Measurements from ENCODE around the gene F13A1. TPM values are rescaled to one million over a fixed set of nuclear protein-coding genes. Genes with fewer than 3 reads are reported as not detected.

The F13A1 gene
- total RNA-seq, 3 donors from 2014 or later: 11.8 to 134 (median 96.5) TPM

DNA sequence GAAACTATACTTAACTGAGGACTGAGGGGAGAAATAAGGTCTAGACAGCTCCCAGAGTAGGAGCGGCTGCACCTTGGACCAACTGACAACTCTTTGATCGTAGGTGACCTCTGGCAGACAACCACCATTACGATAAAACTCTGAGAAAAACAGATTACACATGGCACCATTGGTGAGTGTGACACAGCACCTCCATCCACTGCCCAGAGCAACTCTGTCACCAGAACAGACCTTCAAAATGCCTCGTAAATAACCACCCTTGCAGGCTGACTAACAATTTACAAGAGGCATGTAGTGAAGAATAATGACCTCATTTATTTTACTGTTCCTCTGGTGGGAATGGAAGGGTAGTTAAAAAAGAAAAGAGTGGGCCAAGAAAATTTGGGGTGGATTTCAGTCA, 64.2 kb downstream of the F13A1 start:
- Histone ChIP-seq H3K4me1 (ENCODE audit: low read depth) (no peaks in the 10 kb centered on the region), H3K9me3 (no peaks in the 10 kb centered on the region), H3K36me3 (ENCODE audit: low read depth) (no peaks in the 10 kb centered on the region), H3K4me3 (no peak overlapping the region)
- ATAC-seq (no peak), DNase-seq (no peak)
- intact Hi-C loops (cut with DNase I, micrococcal nuclease): no loop called here
- TF ChIP-seq, protein P1, sequence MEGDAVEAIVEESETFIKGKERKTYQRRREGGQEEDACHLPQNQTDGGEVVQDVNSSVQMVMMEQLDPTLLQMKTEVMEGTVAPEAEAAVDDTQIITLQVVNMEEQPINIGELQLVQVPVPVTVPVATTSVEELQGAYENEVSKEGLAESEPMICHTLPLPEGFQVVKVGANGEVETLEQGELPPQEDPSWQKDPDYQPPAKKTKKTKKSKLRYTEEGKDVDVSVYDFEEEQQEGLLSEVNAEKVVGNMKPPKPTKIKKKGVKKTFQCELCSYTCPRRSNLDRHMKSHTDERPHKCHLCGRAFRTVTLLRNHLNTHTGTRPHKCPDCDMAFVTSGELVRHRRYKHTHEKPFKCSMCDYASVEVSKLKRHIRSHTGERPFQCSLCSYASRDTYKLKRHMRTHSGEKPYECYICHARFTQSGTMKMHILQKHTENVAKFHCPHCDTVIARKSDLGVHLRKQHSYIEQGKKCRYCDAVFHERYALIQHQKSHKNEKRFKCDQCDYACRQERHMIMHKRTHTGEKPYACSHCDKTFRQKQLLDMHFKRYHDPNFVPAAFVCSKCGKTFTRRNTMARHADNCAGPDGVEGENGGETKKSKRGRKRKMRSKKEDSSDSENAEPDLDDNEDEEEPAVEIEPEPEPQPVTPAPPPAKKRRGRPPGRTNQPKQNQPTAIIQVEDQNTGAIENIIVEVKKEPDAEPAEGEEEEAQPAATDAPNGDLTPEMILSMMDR (IDR thresholded peaks at IDR 0.05): no peak

DNA sequence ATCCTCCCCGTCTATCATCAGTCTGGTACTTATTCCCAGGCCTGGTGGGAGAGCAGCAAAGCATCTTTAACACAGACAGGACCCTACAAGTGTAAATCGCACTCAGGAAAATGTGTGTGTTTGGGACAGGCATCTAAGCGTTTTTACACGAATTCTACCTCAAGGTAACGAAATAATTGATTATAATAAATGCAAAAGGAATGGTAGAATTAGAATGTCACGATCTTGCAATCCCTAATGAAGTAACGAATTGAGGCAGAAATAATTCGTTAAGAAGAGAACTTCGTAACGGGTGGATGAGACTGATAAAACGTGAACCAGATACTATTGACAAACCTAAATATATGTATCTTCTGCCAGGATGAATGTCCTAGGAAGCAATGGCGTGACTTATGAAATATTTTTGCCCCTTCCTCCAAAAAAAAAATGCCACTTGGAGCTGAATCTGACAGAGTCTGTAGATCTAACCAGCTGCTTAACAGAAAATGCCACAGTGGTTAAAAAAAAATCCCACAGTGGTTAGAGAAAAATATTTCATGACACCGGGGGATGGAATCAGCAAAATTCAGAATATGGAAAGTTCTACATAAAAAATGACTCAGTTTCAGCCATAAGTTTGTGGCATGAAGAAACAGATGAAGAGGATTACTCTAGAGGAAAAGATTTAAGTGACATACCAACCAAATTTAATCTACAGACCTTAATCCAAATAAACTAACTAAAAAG, 68.7 kb downstream of the F13A1 start:
- DNase-seq (no peak), ATAC-seq (no peak)
- intact Hi-C loops (cut with DNase I, micrococcal nuclease): no loop called here
- no peaks in the 10 kb centered on the region for H3K4me1 ChIP-seq (ENCODE audit: low read depth)
- H3K36me3 ChIP-seq (ENCODE audit: low read depth): no peaks in the 10 kb centered on the region
- H3K4me3 ChIP-seq: no peak overlapping the region
- no peaks in the 10 kb centered on the region for H3K9me3 ChIP-seq
- TF ChIP-seq, protein P1 (IDR thresholded peaks at IDR 0.05): no peak

DNA sequence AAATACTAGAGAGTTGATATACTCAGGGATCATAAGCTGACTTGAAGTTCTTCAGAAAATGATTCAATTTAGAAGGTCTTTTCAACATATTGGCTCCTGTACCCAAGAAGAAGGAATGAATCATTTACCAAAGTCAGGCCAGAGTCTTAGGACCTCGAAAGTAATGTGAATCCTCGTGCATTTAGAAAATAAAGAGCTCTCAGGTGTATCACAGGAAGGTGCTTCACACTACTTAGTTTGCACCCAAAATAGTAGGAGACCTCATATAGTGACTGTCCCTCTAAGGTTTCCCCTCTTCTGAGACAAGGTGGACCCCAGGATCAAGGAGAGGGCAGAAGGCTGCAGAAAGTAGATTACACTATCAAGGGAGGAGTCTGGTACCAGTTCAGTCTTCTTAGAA, 71.8 kb downstream of the F13A1 start:
- Histone ChIP-seq H3K9me3 (no peaks in the 10 kb centered on the region), H3K4me1 (ENCODE audit: low read depth) (no peaks in the 10 kb centered on the region), H3K4me3 (no peak overlapping the region), H3K36me3 (ENCODE audit: low read depth) (no peaks in the 10 kb centered on the region)
- DNase-seq (no peak), ATAC-seq (no peak)
- TF ChIP-seq, protein P1 (IDR thresholded peaks at IDR 0.05): no peak
- intact Hi-C loops (cut with DNase I, micrococcal nuclease): no loop called here

DNA sequence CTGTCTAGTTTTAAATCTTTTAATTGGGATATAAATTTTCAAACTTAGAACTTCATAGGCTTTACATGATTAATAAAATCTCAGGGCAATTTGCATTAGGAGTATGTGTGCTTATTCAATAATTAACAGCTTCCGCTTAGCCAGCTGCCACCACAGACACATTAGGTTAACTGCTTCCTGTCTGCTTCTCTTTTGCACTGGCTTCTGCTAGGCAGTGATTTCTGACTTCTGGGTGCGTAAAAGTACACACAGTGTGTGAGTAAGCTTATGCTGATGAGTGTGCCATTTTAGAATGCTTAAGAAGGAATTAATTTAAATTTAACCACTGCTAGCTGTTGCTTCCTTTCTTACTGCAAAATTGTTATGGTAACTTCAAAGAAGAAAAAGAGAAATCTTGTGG, 73.9 kb downstream of the F13A1 start:
- Histone ChIP-seq H3K36me3 (ENCODE audit: low read depth) (no peaks in the 10 kb centered on the region), H3K4me1 (ENCODE audit: low read depth) (no peaks in the 10 kb centered on the region), H3K4me3 (no peak overlapping the region), H3K9me3 (no peaks in the 10 kb centered on the region)
- DNase-seq (no peak), ATAC-seq (no peak)
- TF ChIP-seq, protein P1 (IDR thresholded peaks at IDR 0.05): no peak
- intact Hi-C loops (cut with DNase I, micrococcal nuclease): no loop called here

DNA sequence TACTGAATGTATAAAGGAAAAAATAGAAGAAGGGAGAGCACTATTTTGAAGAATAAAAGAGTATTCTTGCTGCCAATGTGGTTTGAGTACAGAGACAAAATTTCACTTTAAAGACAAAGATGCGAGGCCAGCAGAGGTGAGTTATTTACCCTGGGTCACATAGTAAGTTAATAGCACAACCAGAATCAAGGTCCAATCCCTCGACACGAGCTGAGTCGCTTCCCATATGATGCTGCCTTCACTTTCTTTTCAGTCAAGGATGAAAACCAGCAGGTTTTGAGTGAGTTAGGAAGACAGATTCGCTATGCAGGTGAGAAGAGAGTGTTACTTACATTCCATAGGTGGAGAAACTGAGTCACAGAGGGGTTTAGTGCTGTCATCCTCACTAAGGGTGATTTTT, 75.8 kb downstream of the F13A1 start:
- no peak for DNase-seq
- TF ChIP-seq, protein P1 (IDR thresholded peaks at IDR 0.05): no peak
- Histone ChIP-seq H3K9me3 (no peaks in the 10 kb centered on the region), H3K4me1 (ENCODE audit: low read depth) (no peaks in the 10 kb centered on the region), H3K4me3 (no peak overlapping the region), H3K36me3 (ENCODE audit: low read depth) (no peaks in the 10 kb centered on the region)
- intact Hi-C loops (cut with DNase I, micrococcal nuclease): no loop called here
- peak; percentile 25 for ATAC-seq

Measured in mucosa of descending colon (tissue), 3 donors.